GM12892 (cell line): Measurements from ENCODE around the gene ZPLD1. TPM values are rescaled to one million over a fixed set of nuclear protein-coding genes. Genes with fewer than 3 reads are reported as not detected.

ENCODE experiments used
- DNase-seq: peaks from one replicate; pipeline ENCODE4 v3.0.0; 2011; ENCODE audit not compliant: insufficient read length
- FAIRE-seq: peaks from 2 replicates; lab custom pipeline; 2011; peaks lifted over from hg19 to GRCh38; lab: Jason Lieb, UNC
- POLR2A ChIP-seq: IDR thresholded peaks from 2 replicates; pipeline ENCODE4 v1.6.1; 2011; ENCODE audit warnings: low read depth, low read length, control low read depth
- POLR2AphosphoS5 ChIP-seq: IDR thresholded peaks from 2 replicates; pipeline ENCODE4 v1.6.1; 2011; ENCODE audit warnings: low read depth, low read length, control low read depth
- TAF1 ChIP-seq: IDR thresholded peaks from 2 replicates; pipeline ENCODE4 v1.6.1; 2011; ENCODE audit warnings: low read depth, mild to moderate bottlenecking, control low read depth, low read length, borderline replicate concordance
- polyA plus RNA-seq: library from polyadenylated mRNA; unstranded; fragments of >200 nt; gene quantifications from one replicate; pipeline ENCODE4 v1.2.1, GENCODE V29; 2012; ENCODE audit warnings: missing spikeins, inconsistent platforms; ENCODE audit not compliant: missing spikeins

The ZPLD1 gene
- not detected for polyA plus RNA-seq

DNA sequence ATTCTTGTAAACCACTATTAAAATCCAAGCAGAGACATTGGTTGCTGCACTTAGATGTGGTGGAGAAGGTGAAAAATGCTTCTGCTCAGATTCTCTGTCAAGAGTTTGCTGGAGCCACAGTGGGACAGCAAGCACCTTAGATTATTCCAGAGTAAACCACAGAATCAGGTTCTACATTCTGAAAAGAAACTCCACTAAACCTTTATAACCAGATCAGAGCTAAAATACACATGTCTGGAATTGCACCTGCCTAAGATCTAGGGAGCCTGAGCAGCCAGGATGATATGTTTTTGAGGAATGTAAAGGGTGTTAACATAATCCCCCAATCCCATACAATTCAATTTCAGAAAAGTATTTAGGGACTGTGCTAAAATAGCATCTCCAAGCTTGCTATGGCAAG lies at the start of gene ZPLD1:
Gene ZPLD1, plus strand, starts transcription at position 301 of the 400 bp plus-strand sequence. CDS start 3,473 bp downstream, outside the sequence.
- DNase-seq (no peak), FAIRE-seq (no peak)
- TF ChIP-seq POLR2AphosphoS5: no peak
- TF ChIP-seq TAF1: no peak
- TF ChIP-seq POLR2A: no peak

DNA sequence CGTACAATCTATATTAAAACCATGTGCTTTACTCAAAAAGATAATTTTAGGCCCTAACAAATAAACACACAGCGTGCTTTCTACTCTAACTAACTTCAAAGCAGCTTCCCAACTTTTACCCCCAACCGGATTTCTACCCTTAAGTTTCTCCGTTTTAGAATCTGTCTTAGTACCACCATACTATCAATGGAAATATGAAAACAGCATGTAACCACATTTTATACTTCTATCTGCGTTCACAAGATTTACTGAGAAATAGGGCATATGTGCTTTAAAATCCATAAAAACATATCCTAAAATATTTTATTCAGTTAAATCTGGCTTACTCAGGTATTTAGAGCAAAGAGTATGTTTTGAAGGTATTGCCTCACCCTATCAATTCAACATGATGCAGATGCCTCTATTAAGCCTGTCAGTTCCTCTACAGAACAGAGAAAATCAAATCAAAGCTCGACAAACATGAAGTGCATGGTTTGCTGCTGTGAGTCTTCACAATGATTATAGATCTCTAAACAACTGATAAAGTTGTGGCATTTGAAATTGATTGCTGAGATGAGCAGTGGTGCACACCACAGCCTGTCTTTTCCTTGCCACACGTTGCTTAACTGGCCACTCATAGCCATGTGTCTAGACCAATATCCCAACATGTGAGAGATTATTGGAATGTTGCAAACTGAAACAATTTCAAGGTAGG lies 44.5 kb upstream of the ZPLD1 start:
- DNase-seq (no peak), FAIRE-seq (no peak)
- TF ChIP-seq POLR2AphosphoS5: no peak
- TF ChIP-seq POLR2A: no peak
- TF ChIP-seq TAF1: no peak

DNA sequence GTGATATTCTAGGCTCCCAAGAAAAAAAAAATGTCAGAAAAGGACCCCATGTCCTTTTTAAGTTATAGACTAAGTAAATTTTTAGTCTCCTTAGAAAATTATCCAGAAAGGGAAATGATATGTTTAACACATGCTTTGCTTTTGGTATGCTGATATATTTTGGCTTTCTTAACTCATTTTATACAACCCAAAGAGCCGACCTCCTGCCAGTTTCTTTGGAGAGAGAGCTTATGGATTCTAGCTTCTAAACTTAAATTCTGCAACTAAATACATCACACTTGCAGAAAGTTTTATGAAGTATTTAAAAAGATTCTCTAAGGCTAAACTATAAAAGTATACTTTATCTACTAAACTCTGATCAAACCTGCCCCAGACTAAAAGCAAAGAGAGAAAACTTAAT lies 43.9 kb upstream of the ZPLD1 start:
- no peak for FAIRE-seq
- DNase-seq: no peak
- TF ChIP-seq POLR2AphosphoS5: no peak
- TF ChIP-seq TAF1: no peak
- TF ChIP-seq POLR2A: no peak

DNA sequence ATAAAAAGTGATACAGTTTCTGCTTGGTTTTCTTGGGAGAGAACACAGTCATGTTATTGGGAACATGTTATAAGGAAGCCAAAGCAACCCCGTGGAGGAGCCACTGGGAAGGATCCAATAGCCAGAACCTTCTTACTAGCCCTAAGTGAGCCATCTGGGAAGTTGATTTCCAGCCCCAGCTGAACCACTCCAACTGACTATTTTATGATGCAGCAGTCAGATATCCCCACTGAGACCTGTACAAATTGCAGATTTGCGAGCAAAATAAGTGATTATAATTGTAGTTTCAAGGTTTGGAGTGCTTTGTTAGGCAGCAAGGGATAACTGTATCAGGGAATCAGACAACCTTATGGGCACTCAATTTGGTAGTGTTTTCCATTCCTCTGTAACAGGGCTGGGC lies 43.3 kb upstream of the ZPLD1 start:
- DNase-seq: no peak
- no peak for FAIRE-seq
- no peak for TF ChIP-seq POLR2A
- no peak for TF ChIP-seq POLR2AphosphoS5
- no peak for TF ChIP-seq TAF1

DNA sequence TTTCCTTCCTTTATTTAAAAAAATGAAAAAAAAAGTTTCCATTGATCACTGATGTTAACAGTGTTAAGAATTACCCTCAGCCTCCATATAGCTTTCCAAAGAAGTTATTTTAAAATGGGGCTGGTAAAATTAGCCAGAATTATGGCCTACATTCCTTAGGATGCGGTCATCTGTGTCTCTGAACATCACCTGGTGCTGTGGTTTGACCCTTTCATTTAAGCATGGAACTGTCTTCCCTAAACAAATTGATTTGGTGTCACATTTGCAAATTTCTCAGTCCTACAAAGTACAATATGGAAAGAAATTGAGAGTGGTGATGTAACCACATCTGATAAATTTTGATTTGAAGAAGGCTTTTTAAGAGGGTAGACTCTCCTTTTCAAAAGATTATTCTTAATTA lies 40.3 kb upstream of the ZPLD1 start:
- FAIRE-seq: no peak
- no peak for DNase-seq
- TF ChIP-seq POLR2AphosphoS5 (no peak), TAF1 (no peak), POLR2A (no peak)

DNA sequence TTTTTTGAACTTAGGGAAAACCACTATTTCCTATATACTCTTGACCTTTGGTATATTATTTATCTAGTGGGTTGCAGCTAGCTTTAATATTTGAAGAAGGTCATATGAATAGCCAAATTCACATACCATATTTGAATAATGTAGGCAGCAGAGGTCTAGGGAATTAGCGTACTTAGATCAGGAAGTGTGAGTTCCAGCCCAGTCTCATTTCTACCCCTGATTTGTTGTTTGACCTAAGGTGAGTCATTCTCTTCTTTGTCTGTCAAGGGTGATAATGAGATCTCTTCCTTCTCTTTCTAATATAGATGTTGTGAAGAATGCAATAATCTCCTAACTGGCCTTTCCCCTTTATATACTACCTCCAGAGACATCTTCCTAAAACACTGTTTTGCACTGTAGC lies 36.6 kb upstream of the ZPLD1 start:
- FAIRE-seq (no peak), DNase-seq (no peak)
- TF ChIP-seq POLR2A (no peak), TAF1 (no peak), POLR2AphosphoS5 (no peak)

DNA sequence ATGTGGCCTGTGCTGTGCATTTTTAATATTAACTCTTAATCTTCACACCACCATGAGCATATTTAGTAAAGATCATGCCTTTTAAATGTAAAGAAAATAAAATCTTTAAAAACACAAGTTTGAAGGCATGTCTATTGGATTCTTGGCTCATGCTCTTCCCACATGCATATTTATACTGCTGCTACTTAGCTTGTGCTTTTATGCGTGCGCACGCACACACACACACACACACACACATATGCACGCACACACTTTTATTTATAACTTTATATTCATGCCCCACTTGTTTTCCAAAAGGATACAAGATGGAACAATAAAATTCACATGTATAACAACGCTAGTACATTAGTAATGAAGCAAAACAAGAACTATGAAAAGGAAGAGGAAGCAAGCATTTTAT lies 36.1 kb upstream of the ZPLD1 start:
- DNase-seq: no peak
- no peak for TF ChIP-seq POLR2AphosphoS5
- no peak for TF ChIP-seq POLR2A
- no peak for TF ChIP-seq TAF1
- no peak for FAIRE-seq

DNA sequence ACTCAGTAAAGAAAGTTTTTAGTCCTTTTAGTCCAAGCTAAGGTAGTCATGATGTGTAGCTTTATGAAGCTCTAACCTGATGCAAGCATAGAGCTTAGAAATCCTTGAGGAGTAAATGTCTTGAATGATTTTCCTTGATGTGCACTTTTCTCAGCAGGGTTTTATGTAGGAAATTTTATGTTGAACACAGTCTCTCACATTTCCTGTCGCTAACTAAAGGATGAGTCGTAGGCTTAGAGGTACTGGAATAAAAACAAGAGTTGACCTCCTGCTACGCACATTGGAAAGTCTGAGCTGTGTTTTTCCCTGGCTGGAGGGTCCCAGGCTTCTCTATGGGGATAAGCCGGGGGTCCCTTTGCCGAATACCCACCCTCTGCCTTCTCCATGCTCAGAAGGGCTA lies 34.7 kb upstream of the ZPLD1 start:
- TF ChIP-seq TAF1 (no peak), POLR2AphosphoS5 (no peak), POLR2A (no peak)
- DNase-seq (no peak), FAIRE-seq (no peak)

DNA sequence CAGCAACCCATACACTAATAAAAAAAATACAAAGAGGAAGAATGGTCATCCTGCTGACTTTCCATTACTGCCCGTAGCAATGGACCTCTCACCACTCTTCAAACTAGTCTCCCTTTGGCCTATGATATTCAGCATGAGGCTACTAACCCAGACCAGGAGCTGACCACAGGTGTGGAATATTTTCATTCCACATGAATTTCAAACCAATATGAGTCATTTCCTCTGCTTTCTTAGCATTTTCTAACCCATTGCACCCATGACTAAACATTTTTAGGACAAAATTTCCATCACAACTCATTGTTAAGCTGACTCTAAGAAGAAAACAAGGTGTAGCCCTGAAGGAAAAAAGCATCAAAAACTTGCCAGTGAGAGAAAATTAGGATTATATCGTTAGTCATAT lies 34.0 kb upstream of the ZPLD1 start:
- FAIRE-seq (no peak), DNase-seq (no peak)
- TF ChIP-seq POLR2A: no peak
- TF ChIP-seq POLR2AphosphoS5: no peak
- TF ChIP-seq TAF1: no peak

DNA sequence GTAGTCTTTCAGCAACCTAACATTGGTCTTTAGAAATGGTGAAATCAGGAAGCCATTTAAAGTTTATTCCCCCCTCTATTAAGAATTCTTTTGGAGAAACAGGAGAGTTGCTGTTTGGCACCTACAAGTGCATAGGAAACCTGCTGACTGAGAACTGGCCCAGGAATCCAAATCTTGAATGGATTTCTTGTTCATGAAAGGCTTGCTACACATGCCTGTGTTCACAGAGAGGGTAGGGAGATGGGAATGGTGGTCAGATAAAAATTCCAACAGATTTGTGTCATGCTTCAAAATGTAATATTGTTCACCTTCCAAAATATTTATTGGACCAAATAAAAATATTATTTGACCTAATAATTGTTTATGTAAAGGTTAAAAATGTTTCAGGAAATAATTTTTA lies 24.2 kb upstream of the ZPLD1 start:
- DNase-seq (no peak), FAIRE-seq (no peak)
- no peak for TF ChIP-seq TAF1

DNA sequence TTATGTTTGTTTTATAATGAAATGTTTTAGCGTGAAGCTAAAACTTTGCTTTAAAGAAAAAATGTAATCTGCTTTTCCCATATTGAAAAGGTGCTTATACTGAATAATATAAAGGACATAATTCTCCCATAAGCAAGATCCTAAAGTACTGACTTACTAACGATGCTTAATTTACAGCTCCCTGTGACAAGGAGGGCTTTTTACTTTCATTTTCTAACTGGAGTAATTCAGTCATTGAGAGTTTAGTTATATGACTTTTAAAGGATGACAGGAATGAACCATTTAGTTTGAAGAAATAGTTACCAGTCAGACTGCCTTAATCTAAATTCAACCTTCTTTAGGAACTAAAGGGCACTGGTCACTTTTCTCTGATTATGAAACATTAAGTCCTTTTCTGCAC lies 19.3 kb upstream of the ZPLD1 start:
- FAIRE-seq (no peak), DNase-seq (no peak)
- no peak for TF ChIP-seq POLR2A
- no peak for TF ChIP-seq TAF1
- no peak for TF ChIP-seq POLR2AphosphoS5

DNA sequence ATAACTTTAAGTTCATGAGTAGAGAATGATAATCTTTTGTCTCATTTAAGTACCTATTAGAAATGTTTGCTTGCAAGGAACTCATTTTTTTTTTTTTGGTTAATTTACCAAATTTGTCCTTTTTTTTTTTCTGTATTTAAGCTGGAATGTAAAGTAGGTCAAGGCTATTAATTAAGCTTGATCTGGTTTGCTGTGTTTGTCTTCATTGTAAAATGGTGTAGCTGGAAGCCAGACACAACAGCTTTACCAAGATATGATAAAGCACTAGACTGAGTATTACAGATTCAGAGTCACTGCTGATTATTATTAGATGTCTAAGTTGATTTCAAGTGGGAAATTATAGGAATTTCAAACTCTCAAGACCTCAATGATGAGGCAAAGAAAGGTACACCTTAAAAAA lies 15.0 kb upstream of the ZPLD1 start:
- TF ChIP-seq POLR2AphosphoS5: no peak
- no peak for TF ChIP-seq POLR2A
- TF ChIP-seq TAF1: no peak
- no peak for FAIRE-seq

DNA sequence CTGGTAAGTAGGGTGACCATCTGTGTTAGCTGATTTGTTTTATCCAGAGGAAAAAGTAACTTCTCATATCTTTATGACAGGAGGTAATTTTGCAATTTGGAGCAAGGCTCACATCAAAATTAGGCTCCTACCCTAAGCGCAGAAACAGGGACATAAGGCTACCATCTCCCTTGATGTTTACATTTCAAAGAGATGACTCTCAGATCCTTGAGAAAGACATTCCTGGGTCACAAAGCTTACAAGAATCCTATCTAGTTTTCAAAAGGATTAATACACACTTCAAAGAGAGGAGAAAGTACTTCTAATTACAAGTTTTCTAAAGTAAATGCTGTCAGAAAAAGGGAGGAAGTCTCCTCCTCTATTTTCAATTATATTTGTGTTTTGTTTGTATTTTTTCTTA lies 7.0 kb downstream of the ZPLD1 start:
- no peak for DNase-seq
- FAIRE-seq: no peak
- TF ChIP-seq POLR2A (no peak), TAF1 (no peak), POLR2AphosphoS5 (no peak)

More for the DNA sequence above, 15.0 kb upstream of the ZPLD1 start:
- DNase-seq: no peak
